Upper lobe of left lung (tissue), 4 donors: Measurements from ENCODE around the gene ERN2.

ENCODE experiments used
- POLR2AphosphoS5 ChIP-seq, 2 donors: sonication (generic); formaldehyde crosslinking; IDR thresholded peaks; one replicate each; pipeline ENCODE4 v1.5.1; 2017; ENCODE audit warnings: antibody characterized with exemption in 2 of 2
- TF ChIP-seq, protein P1 (sequence below), 6 experiments: fragments of 450-650 bp in 4 of 6; fragments of 200-600 bp in 2 of 6; sonication (generic) in 2 of 6; IDR thresholded peaks; one replicate each; pipeline ENCODE4 v1.5.1; 2016 to 2019; ENCODE audit warnings: antibody characterized with exemption in 6 of 6

GRCh38 chr16:23739516-23739915, 26.5 kb upstream of the ERN2 start:
- TF ChIP-seq POLR2AphosphoS5 (IDR thresholded peaks at IDR 0.05): no peak
- TF ChIP-seq, protein P1, sequence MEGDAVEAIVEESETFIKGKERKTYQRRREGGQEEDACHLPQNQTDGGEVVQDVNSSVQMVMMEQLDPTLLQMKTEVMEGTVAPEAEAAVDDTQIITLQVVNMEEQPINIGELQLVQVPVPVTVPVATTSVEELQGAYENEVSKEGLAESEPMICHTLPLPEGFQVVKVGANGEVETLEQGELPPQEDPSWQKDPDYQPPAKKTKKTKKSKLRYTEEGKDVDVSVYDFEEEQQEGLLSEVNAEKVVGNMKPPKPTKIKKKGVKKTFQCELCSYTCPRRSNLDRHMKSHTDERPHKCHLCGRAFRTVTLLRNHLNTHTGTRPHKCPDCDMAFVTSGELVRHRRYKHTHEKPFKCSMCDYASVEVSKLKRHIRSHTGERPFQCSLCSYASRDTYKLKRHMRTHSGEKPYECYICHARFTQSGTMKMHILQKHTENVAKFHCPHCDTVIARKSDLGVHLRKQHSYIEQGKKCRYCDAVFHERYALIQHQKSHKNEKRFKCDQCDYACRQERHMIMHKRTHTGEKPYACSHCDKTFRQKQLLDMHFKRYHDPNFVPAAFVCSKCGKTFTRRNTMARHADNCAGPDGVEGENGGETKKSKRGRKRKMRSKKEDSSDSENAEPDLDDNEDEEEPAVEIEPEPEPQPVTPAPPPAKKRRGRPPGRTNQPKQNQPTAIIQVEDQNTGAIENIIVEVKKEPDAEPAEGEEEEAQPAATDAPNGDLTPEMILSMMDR (IDR thresholded peaks at IDR 0.05): no peak
